SIG-M5 treated with dmso at 0.1 percent for 504 hours (cell line): Measurements from ENCODE around the gene FBN1.
A peak's percentile ranks its signal among the peaks of the same experiment; 100 is the strongest.

Experiments
- DNase-seq: peaks from one replicate; lab custom pipeline; 2025; ENCODE audit not compliant: unreplicated experiment; lab: John Stamatoyannopoulos, UW

The FBN1 gene

GRCh38 chr15:48652510-48653076, 7.1 kb upstream of the FBN1 start:
- no peak for DNase-seq

GRCh38 chr15:48650931-48651330, 5.4 kb upstream of the FBN1 start:
- no peak for DNase-seq

DNA sequence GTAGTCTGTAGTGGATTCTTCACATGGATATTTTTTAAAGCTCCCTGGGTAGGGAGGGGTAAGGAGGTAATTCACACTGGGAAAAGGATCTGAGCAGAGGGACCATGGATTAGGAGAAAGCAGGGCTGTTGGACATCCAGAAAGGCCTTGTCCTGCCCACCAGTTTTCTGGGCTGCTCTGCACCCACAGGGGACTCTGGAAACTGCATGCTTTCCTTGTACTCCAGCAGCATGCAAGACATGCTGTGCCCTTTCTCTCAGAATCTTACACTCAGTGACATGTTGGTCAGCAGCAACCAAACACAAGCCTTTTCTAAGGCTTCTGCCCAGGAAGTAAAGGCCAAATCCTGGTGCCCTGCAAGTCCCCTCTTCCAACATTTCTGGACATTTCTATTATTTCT, 2.5 kb upstream of the FBN1 start:
- no peak for DNase-seq

DNA sequence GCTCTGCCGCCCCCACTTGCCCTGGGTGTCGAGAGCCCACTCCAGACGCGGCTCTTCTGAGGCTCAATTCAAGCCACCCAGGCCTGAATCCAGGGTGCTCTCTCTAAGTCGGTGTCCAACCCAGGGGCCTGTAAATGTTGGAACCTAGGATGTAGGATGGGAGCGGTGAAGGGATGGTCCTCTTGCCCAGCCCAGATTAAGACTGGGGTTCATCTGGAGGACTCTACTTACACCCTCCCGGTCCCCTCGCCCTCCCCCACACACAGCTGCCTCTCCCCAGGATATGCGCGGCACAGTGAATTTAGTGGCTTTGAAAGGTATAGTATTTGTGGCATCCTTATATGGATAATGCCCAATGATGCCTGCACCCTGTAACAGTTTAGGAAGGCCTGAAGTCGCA, 822 bp upstream of the FBN1 start:
- no peak for DNase-seq

GRCh38 chr15:48644827-48645557, 517 bp downstream of the FBN1 start:
- DNase-seq = no peak

DNA sequence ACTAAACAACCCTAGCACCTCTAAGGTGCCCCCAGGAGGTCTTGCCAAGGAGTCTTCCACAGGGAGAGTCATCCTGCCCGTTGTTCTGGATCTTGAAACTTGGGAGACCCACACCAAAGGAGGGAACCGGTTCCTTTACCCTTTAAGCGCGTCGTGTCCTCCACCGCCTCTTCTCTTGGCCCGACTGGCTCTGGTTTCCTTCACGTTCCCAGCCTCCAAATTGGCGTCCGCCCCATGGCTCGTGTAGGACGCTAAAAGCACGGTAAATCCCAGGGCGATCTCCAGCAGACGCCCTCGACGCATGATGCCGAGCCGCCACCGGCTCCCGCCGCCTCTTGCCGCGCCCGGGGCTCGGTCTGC, 1.1 kb downstream of the FBN1 start:
- no peak for DNase-seq

GRCh38 chr15:48643776-48644466, 1.6 kb downstream of the FBN1 start:
- DNase-seq = no peak

GRCh38 chr15:48643206-48643605, 2.3 kb downstream of the FBN1 start:
- no peak for DNase-seq

DNA sequence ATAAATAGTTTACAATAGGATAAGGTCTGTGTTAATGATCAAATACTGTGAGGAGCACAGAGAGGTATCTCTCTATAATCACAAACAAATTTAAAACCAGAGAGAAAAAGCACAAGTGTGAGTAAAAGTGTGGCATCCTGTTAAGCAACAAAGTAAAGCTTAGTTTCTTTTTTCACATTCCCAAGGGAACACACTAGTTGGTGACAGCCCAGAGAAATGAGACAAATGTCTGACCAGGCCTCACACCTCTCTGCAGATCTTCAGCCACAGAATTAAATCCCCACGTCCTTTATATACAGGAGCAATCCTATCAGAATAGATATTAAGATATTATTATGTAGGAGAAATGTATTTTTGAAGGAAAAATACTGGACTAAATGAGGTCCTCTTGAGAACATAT, 2.7 kb downstream of the FBN1 start:
- DNase-seq = no peak

- DNase-seq = peak; percentile 7
These were observed 4.1 kb downstream of the FBN1 start for GRCh38 chr15:48641416-48641815.

DNA sequence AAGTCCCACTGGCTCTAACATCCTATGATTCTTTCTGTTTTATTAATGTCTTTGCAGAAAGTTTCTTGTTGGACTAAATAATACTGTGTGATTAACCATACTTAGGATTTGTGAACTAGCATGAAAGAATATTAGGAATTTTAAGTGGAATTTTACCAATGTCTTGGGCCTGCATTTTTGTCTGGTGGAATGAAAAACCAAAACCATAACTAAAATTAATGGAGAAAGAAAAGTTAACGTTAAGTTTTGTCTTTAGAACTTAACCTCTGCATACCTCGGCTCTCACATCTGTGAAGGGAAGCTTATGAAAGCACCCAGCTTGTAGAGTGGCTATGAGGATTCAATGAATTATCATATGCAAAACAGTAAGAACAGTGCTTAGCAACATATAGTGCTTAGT, 6.5 kb downstream of the FBN1 start:
- no peak for DNase-seq

DNA sequence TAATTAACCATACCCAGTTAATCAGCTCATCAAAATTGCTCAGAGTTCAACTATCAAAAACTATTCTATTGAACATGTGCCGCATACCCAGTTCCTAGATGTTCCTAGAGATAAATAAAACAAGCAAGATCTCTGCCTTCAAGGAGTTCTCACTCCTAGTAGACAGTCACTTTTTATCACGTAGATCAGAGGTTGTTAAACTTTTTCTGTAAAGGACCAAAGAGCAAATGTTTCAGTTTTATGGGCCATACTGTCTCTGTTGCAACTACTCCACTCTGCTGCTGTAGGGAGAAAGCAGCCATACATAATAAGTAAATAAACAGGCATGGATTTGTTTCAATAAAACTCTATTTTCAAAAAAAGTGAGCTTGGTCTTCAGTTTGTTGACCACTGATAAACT, 7.9 kb downstream of the FBN1 start:
- DNase-seq = no peak

- DNase-seq = no peak
These were observed 9.0 kb downstream of the FBN1 start for GRCh38 chr15:48636511-48636910.

- DNase-seq = no peak
These were observed 10.6 kb downstream of the FBN1 start for GRCh38 chr15:48634893-48635292.

GRCh38 chr15:48634096-48634495, 11.4 kb downstream of the FBN1 start:
- no peak for DNase-seq

DNA sequence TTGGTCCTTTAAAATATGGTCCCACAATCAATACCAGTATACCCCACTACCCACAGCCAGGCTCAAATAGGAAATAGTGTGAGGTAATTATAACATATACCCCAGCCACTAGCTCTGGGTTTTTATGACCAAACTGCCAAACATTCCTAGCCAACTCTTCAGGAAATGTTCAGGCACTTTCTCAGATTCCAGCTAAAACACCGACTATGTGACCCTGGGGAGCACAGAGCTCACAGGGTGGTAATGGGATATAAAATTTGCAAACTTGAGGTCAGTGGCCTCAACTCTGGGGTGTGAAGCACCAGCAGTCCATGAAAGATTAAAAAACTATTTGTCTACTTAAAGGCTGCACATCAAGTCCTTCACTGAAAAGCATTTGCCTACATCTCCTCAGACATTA, 12.9 kb downstream of the FBN1 start:
- no peak for DNase-seq

- no peak for DNase-seq
These were observed 14.2 kb downstream of the FBN1 start for GRCh38 chr15:48631176-48631770.

DNA sequence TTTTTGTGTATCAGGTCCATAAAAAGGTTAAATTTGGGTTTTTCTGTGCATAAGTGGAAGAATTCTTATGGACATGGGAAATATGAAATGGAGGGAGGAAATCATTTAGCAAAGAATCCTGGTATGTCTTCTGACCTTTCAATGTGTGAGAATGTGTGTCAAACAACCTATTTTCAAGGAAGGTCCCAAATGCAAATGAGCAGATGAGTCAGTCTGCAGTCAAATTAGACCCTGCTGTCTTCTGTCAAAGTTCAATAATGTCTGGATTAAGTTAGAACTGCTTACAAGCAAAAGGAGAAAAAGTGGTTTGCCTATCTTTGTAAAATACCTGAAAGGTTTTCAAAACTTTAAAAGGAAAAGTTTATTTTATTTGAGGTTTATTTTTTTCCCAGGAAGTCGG, 15.3 kb downstream of the FBN1 start:
- DNase-seq = no peak

DNA sequence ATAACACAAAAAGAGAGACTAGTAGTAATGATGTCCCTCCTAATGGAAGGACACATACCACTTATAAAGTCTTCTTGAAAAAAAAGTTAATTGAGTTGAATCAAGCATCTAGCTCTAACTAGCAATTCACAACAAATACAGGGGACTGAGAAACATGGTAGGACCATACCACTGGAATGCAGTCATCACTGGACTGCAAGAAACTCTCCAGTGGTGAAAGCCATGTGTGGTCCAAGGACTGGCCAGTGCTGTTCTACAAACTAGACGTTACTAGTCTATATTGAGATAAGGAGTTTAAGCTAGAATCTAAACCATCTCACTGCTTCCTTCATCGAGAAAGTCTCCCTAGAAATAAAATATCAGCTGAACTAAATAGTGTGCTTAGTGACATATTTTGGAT, 16.7 kb downstream of the FBN1 start:
- no peak for DNase-seq

DNA sequence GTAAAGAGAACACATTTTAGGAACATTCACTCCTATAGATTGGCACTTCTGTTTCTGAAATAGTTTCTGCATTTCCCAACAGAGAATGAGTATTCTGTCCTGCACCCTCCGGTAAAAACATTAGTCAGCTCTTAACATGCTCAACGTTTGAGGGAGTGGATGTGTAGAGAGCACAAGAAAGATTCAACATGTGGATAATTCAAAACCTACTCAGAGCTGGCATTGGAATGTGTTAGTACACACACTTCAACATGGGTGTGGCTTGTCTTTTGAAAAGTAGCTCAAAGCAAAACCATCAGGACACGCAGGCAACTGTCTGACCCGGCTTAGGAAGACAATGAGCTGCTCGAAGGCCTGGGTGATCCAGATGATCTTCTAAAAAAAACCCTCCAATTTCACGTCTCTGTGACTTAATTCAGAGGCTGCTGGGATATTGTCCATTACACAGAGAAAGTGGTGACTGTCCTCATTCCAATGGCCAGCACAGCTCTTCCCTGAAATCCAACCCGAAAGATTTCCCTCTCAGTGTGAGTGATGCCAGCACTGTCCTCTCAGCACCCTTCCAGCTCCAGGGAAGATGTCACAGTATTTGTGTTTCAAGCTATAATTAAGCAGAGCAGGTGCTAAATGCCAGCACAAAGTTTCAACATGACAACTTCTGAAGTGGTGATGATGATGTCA, 18.1 kb downstream of the FBN1 start:
- no peak for DNase-seq

DNA sequence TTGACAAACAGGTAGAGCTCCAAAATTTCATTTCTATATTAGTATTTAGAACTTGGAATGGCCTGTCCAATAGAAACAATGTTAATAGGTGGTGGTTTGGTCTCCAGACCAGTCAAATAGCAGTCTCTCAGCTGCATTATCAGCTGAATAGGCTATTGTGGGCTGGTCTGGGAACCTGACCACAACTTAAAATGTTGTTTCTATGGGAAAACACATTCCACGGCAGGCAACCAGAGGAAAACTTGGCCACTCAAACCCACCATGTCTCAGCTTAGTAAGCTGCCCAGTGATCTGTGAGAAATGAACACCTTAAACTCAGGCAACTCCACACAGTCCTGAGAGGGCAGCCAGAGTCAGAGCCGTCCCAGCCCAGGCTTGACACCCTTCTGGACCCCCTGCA, 20.4 kb downstream of the FBN1 start:
- DNase-seq = no peak

GRCh38 chr15:48624700-48625099, 20.8 kb downstream of the FBN1 start:
- no peak for DNase-seq
